ENCODE data around the gene PRPF19.
"Not testable (repeated sequence)": the region's sequence is repeated elsewhere in the genome, so short reads cannot be mapped to it uniquely, and the experiment has no call there.

The PRPF19 gene

DNA sequence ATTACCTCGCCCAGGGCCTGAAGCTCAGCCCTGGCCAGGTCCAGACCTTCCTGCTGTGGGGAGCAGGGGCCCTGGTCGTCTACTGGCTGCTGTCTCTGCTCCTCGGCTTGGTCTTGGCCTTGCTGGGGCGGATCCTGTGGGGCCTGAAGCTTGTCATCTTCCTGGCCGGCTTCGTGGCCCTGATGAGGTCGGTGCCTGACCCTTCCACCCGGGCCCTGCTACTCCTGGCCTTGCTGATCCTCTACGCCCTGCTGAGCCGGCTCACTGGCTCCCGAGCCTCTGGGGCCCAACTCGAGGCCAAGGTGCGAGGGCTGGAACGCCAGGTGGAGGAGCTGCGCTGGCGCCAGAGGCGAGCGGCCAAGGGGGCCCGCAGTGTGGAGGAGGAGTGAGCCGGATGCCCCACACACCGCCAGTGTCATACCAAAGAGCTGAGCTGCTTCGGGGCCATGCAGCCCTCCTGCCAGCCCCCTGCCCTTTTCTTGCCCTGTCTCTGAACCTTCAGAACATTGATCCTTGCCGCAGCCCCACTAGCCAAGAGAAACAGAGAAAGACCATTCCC lies 15.5 kb upstream of the PRPF19 start:
- DNase-seq: no peak

DNA sequence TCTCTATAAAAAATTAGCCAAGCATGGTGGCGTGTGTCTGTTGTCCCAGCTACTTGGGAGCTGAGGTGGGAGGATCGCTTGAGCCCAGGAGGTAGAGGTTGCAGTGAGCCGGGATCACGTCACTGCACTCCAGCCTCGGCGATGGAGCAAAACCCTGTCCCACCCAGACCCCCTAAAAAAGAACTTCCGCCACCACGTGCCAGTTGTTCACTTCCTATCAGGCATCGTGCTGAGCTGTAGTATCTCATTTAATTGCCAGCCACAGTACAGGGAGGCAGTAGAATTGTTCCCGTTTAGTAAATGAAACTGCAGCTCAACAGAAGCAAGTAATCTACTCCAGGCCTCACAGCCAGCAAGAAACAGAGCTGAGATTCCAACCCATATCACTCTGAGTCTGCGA lies 14.9 kb upstream of the PRPF19 start:
- no peak for DNase-seq

DNA sequence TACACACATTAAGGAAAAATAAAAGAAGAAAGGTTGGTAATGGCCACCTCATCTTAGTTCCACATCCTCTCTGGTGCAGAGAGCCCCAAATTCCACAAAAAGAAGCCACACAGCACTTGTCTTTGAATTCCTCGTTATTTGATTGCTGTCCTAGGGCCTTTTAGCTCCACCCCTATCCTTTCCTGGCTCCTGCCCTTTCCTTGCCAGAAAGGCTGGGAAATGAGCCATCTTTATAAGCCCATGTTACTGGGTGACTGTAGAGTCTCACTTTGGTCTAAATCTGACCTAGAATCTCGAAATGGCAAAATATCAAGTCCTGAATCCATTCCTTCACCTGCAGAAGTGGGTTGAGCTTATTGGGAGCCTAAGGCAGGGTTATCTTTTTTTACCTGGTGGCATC lies 13.6 kb upstream of the PRPF19 start:
- no peak for DNase-seq

DNA sequence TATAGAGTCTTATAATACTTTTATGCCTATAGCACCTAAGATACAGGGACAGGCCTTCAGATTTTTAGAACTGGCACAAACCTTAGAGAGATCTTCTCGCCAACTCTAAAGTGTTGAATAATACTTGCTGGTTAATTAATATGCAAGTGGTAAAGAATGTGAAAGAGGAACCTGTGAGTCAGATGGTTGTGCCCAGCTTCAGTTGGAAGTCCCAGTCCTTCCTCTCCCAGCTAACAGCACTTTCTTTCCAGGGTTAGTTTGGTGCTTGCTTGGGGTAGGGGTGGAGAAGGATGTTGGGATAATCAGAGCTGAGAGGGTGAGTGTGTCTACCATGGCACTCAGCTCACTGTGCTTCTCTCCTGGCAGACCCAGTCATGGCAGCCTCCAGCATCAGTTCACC lies 12.9 kb upstream of the PRPF19 start:
- DNase-seq: no peak

DNA sequence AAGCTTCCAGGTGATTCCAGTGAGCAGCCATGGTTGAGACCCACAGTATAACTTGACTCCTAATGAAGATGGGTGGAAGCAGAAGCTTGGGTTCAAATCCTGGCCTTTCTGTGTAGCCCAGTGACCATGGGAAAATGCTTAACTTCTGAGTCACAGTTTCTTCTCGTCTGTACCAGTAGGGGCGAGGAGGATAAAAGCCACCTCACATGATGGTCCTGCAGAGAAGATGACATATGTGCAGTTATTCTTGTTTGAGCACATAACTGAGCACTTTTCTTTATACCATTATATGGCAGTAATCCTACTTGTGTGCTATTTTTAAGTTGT lies 12.5 kb upstream of the PRPF19 start:
- no peak for DNase-seq

DNA sequence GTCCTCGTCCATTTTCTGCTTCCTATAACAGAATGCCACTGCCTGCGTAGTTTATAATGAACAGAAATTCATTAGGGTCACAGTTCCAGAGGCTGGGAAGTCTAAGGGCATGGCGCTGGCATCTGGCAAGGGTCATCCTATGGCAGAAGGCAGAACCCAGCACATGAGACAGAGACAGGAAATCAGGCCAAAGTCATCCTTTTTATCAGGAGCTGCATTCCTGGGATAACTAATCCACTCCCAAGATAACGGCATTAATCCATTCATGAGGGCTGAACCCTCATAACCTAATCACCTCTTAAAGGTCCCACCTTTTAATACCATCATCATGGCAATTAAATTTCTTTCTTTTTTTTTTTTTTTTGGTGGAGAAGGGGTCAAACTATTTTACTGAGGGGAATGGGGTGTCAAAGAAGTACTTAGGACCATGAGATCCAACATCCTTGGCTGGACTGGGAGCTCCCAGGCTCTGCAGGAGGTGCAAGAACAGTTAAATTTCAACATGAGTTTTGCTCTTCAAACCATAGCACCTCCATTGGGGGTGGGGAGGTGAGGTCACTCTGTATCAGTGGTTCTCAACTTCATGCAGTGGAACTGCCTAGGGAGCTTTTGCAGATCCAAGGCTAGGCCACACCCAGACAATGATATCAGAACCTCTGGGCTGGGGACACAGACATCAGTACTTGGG lies 12.0 kb upstream of the PRPF19 start:
- DNase-seq: no peak

DNA sequence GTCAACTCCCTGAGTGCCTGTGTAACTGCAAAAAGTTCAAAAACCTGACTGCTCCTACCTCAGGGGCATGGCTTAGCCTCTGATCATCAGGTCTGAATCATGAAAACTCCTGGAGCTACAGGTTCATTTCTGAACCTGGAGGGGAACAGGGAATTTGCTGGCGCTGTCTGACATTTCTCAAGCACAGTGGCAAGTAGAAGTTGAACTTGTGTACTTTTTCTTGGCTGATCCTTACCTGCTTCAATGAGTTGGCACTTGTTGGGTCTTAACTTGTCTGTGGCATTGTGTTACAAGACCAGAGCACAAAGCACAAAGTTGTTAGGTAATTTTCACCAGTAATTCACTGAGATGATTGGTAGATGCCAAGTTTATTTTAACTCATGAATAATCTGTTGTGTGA lies 10.9 kb upstream of the PRPF19 start:
- DNase-seq: no peak

DNA sequence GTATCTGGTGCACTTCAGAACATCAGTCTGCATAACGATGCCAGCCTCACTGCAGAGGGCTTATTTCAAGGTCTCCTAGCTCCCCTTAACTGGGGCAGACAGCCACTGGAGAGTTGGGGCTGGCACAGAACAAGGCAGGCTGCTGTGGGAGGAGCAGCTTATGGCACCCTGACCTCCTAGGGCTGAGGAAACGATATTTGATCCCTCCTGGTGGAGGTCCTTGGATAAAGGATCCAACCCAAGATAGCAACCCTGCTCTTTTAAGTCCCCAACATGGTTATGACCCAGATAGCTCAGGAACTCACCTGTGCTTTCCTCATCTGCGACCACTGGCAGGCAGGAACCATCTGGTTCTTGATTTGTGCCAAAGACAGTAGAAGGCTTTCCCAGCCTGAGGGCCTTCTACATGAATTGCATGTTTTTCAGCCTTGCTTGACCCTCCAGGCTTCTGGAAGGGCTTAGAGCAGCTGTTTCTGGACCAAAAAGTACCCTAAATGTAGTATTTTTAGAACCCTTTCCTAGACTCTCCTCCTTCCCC lies 10.4 kb upstream of the PRPF19 start:
- DNase-seq: no peak

DNA sequence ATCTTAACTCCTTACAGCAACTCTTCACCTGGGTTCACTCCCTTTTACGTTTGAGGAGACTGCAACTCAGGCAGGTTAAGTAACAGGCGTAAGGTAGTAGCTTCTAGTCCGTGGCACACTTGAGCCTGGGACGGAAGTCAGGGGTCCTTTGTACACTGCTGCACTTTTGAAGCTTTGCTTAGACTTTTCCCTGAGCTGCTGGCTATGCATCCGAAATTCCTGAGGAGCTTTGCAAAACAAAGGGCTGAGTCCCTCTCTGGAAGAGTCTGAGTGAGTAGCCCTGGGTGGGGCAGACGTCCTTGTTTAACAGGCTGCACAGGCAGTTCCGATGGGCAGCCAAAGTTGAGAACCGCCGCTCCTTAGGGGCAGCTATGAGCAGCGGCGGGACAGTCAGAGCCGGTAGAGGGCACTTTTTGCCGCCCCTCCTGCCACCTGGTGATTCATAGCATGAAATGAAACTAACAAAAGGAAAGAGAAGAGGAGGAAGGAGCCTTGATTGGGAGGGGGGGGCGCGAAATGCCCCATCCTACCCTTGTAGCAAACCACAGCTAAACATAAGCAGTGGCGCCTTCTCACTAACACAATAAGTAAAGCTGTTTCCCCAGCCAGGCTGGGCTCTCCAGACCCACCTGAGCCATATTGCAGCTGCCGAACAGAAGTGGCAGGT lies 9.0 kb upstream of the PRPF19 start:
- peak; percentile 56 for DNase-seq

DNA sequence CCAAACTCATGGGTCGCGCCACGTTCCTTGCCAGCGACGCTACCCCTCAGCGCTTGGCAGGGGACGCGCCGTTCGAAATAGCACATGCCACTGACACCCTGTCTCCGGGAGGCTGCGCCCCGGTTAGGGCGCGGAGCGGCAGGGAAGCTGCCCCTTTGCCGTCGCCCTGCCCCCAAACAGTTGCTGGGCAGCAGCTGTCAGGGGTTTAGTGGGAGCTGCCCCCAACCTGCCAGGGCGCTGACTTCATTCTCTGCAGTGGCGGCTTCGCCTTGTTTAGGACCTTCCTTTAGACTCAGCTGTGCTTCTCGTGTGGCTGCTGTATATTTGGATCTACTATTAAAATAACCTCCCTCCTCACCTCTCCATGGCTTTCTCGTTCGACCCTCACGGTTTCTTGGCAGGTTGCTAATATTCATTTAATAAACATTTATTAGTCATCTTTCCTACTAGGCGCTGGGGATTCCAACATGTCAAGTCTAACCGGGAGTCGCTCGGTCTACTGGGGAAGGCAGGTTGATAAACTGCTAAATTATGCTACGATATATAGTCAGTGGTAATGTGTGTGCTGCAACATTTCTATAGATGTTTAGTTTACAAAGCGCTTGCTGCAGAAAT lies 8.4 kb upstream of the PRPF19 start:
- peak; percentile 20 for DNase-seq

DNA sequence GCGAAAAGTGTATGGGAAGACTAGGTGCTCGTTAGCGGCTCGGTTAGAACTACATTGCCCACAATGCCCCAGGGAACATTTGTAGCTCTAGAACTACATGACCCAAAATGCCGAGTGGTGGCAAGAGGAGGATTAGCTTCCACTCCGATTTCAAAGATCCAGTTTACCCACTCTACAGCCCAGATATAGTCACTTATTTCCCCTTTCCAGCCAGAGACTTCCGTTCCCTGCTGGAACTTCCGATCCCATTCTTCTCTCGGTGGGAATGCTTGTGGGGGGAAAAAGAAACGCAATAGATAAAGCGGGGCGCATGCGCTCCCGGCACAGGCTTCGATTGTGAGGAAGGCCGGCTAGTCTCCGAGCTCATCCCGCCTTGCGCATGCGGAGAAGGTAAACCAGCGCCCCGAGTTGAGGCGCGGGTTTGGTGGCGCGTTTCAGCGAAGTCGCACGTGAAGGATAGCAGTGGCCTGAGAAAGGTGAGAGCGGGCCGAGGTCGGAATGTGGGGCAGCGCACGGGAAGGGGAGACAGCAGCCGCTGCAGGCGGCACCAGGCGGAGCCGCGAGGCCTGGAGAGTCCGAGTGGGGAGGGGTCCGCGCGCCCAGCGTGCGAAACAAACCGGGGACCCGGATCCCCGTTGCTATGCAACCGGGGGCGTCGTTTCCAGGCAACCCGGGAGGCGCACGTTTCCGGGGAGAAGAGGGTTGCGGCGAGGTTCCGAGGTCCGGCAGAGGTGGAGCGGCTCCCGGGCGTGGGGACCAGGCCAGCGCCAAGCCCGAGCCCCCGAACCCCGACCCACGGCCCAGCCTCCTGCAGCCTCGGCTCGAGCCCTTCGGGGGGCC lies 7.6 kb upstream of the PRPF19 start, which contains the start of gene TMEM109:
TSS of gene TMEM109 (plus strand) at position 366 of the 840 bp plus-strand sequence. CDS start 5,536 bp downstream, outside the sequence.
- peak; percentile 82 for DNase-seq

DNA sequence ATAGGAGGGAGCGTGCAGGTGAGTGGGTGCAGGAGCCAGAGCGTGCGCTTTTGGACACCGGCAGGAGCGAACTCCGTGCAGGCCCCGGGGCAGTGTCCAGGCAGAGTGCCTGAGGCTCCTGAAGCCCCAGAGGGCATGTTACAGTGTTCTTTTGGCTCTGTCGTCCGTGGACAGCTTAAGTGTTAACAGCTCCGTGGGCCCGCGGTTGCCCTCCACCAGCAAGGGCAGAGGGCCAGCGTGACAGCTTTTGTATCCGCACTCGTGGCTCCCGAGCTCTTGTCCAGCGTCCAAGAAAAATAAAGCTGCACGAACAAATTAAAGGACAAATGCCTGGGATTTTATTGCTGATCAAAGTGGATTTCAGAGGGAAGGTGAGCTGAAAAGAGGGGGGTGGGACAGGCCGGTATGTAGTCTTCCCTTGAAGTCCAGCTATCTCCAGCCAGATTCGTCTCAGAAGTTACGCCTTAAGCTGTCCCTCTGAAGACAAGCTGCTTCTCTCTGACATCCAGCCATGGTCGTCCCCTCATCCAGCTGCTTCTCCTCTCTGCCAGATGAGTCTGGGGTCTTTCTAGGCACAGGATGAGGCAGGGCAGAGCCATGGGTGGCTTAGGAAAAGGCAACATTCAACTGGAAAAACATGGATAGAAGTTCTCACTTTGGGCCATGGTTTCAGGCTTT lies 6.6 kb upstream of the PRPF19 start:
- DNase-seq: no peak

DNA sequence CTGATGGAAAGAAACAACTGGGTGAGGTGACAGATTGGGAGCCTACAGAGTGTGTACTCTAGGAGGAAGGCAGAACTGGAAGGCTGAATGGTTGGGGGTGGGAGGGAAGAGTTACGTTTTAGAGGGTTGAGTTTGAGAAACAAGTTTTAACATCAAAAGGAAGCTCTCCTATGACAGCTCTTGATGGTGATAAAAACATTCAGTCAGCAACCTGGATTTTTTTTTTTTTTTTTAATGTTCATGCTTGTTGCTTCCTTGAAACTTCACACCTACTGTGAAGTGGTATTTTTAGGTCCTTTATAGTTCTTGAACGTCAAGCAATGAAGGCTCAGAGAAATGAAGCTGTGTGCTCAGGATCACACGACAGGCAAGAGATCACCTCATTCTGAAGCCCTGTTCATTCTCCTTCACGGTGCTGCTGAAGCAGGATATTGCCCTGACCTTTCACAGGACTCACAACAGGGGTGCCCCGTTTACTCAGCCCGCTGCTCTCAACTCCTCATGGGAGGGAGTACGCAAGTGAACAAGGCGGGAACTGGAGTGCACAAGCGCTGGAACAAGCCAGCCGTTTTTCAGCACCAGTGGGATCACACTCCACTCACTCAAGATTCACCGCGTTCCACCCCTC lies 6.0 kb upstream of the PRPF19 start:
- no peak for DNase-seq

DNA sequence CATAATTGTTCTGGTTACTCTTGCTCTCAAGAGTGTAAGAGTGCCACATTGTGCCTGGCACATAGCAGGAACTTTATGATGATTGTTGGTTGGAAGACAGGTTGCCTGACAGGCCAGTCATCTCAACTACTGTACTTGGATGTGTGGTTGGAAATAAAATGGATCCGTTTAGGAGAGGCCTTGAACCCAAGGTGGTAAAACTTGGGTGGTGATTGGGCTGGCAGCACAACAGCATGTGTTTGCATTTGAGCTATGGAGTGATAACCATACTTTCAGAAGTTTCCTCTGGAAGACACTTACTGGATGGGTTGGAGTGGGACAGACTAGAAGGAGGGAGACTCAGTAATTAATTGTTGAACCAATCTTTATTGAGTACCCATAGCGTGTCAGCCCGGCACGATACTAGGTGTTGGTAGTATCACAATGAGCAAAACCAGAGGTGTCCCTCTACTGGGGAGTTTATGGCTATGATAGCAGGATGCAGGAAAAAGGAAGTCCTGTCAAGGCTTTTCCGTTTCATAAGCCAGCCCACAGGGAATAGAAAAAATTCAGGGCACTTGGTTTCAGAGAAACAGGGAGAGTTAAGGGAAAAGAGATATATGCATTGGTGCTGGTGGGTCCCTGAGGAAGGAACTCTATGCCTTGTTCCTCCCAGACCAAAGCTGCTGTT lies 4.5 kb upstream of the PRPF19 start:
- no peak for DNase-seq

DNA sequence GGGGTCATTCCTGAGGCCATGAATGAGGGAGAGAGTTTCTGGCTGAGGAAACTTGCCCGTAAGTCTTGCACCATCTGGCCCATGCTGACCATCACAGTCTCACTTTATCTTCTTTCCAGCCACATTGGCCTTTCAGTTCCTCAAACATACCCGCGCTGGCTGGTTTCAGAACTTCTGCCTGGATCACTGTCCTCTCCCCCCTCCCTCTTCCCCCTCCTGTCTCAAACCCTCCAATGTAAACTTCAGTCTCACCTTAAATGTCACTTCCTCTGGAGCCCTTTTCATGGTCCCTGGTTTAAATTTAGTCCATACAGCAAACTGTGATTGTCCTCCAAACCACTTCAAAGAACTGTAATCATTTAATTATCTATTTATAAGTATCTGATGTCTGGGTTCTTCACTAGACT lies 3.9 kb upstream of the PRPF19 start:
- DNase-seq: no peak

DNA sequence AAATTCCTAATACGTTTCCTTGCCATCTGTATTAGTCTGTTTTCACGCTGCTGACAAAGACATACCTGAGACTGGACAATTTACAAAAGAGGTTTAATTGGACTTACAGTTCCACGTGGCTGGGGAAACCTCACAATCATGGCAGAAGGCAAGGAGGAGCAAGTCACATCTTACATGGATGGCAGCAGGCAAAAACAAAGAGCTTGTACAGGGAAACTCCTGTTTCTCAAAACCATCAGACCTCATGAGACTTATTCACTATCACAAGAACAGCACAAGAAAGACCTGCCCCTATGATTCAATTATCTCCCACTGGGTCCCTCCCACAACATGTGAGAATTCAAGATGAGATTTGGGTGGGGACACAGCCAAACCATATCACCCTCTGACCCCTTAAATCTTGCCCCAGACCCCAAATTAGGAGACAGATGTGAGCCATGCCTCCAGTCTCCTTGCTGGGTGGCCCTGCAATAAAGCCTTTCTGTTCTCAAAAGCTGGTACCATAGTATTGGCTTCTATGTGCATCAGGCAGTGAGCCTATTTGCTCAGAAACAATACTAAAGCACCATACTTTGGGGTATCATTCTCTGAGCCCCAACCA lies 3.4 kb upstream of the PRPF19 start:
- DNase-seq: not testable (repeated sequence)

DNA sequence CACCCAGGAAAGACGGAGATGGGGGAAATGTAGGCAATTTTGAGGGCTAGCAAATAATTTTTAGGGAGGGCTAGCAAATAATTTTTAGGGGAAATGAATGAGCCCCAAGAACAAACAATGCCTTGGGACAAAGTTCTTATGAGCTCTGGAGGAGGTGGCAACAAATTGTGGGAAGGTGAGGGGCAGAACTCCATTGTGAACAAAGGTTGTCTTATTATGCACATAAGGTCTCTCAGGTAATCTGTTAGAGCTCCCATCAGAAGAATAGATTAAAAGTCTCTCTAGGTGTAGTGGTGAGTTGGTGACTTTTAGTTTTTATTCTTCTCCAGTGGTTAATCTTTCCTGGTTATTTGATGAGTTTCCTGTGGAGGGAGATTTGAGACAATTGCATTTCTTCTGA lies 2.4 kb upstream of the PRPF19 start:
- no peak for DNase-seq

DNA sequence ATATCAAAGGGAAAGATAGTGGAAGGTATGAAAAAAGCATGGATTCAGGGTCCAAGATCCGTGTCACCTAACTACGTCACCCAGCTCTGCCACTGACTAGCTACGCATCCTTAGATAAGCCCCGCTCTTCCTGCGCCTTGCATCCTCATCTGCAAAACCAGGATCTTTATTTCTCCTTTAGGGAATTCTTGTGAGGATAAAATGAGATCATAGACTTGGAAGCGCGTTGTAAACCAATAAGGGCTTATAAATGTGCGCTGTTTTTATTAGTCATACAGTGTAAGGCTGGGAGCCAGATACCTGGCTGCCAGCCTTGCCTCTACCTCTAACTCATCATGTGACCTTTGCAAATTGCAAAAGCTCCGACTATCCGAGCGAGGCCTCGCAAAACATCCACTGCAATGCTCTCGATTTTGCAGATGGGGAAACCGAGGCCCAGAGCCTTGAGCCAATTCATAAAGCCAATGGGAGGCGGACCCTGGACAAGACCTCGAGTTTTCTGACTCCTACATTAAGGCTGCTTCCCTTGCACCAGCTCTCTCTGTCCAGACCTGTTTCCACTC lies 753 bp downstream of the PRPF19 start:
- DNase-seq: no peak

DNA sequence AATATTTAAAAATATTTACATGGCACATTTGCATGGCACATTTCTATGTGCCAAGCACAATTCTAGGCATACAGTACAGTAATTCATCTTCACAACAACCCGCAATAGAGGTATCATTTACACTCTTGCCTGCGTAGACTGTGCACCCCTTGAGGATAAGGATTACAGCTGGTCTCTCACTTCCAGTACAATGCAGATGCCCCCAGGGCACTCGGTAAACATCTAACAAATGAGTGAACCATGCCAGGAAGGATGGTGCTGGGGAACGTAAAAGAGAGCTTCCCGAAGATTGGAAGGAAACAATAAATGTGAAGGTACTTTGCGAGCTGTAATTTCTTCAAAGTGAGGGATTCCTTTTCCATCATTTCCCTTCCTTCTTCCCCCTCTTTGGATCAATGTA lies 1.3 kb downstream of the PRPF19 start:
- DNase-seq: no peak

DNA sequence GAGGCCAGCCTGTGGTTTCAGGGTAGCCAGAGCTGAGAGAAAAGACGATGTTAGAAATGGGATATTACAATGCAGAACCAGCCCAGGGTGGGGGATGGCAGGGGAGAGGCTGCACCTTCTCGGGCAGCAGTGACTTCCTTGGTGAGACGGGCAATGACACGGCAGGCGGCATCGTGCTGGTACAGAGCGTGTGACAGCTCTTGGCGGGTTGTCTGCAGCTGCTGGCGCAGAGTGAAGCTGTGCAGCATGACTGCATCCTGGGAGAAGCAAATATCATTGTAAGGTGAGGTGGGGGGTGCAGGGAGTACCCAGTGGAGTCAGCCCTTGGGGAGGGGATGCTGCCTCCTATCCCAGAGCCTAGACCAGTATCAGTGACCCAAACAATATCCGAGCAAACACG lies 3.8 kb downstream of the PRPF19 start:
- DNase-seq: no peak
